CD14-positive monocyte (primary cell): Measurements from ENCODE around the gene F10. TPM values are rescaled to one million over a fixed set of nuclear protein-coding genes. Genes with fewer than 3 reads are reported as not detected.
A peak's percentile ranks its signal among the peaks of the same experiment; 100 is the strongest.

ENCODE experiments used
- DNase-seq, 3 donors: peaks; one replicate each; pipeline ENCODE4 v3.0.0-alpha.2; 2011 to 2022
- H2AFZ ChIP-seq: 2 replicates; pipeline ENCODE4 v1.6.0; 2012; ENCODE audit warnings: mild to moderate bottlenecking, low read depth, low read length, inconsistent platforms; ENCODE audit not compliant: insufficient read depth, poor library complexity, severe bottlenecking
- H3K27ac ChIP-seq, 2 donors: 1 replicate in 1 of 2; 2 replicates in 1 of 2; pipeline ENCODE4 v1.5.1; 2012 to 2013; ENCODE audit warnings: low read length in 2 of 2, control low read depth in 1 of 2, inconsistent platforms in 1 of 2, low read depth in 1 of 2, mild to moderate bottlenecking in 1 of 2
- H3K27me3 ChIP-seq, 2 donors: one replicate each; pipeline versions ENCODE4 v1.6.0 to v1.6.1; 2011 to 2013; ENCODE audit warnings: low read length in 2 of 2; ENCODE audit not compliant: control insufficient read depth in 2 of 2, insufficient read depth in 2 of 2
- H3K36me3 ChIP-seq, 2 donors: replicated peaks in 1 of 2; 1 replicate in 1 of 2; 2 replicates in 1 of 2; pipeline versions ENCODE4 v1.5.1 to v1.6.1; 2012 to 2013; ENCODE audit warnings: low read length in 2 of 2, control low read depth in 1 of 2, inconsistent platforms in 1 of 2, mild to moderate bottlenecking in 1 of 2; ENCODE audit not compliant: insufficient read depth in 2 of 2, control insufficient read depth in 1 of 2
- H3K4me1 ChIP-seq, 2 donors: 1 replicate in 1 of 2; 2 replicates in 1 of 2; pipeline versions ENCODE4 v1.5.1 to v1.6.1; 2012 to 2013; ENCODE audit warnings: low read length in 2 of 2, control low read depth in 1 of 2, inconsistent platforms in 1 of 2, mild to moderate bottlenecking in 1 of 2, moderate library complexity in 1 of 2; ENCODE audit not compliant: insufficient read depth in 2 of 2, control insufficient read depth in 1 of 2
- H3K4me2 ChIP-seq: replicated peaks from 2 replicates; pipeline ENCODE3; 2012; ENCODE audit warnings: low read length, moderate library complexity, mild to moderate bottlenecking; ENCODE audit not compliant: poor library complexity, severe bottlenecking; ENCODE audit errors: extremely low read depth
- H3K4me3 ChIP-seq, 3 experiments: fragments of 200-600 bp in 1 of 3; sonication (generic) in 1 of 3; replicated peaks in 1 of 3; 1 replicate in 2 of 3; 2 replicates in 1 of 3; pipeline ENCODE4 v1.5.1; 2011 to 2013; ENCODE audit warnings: low read length in 3 of 3, mild to moderate bottlenecking in 3 of 3, control low read depth in 2 of 3, low read depth in 2 of 3, inconsistent platforms in 1 of 3, moderate library complexity in 1 of 3
- H3K79me2 ChIP-seq: 2 replicates; pipeline ENCODE4 v1.6.0; 2012; ENCODE audit warnings: mild to moderate bottlenecking, control low read depth, inconsistent platforms, low read length, moderate library complexity; ENCODE audit not compliant: insufficient read depth
- H3K9ac ChIP-seq: 2 replicates; pipeline ENCODE4 v1.6.0; 2017; ENCODE audit warnings: low read length, mild to moderate bottlenecking; ENCODE audit not compliant: insufficient read depth, poor library complexity, severe bottlenecking
- H3K9me3 ChIP-seq, 2 donors: replicated peaks in 1 of 2; 1 replicate in 1 of 2; 2 replicates in 1 of 2; pipeline versions ENCODE4 v1.5.1 to v1.6.1; 2012 to 2013; ENCODE audit warnings: low read length in 2 of 2, control low read depth in 1 of 2; ENCODE audit not compliant: control insufficient read depth in 1 of 2, insufficient read depth in 1 of 2
- H4K20me1 ChIP-seq: 2 replicates; pipeline ENCODE4 v1.6.0; 2012; ENCODE audit warnings: mild to moderate bottlenecking, low read length, control low read depth, moderate library complexity; ENCODE audit not compliant: insufficient read depth
- H3K27ac Mint-ChIP-seq, 7 donors: one replicate each; pipeline ENCODE4 v1.8.0; 2020; ENCODE audit warnings: mild to moderate bottlenecking in 7 of 7, mixed read lengths in 7 of 7, moderate library complexity in 6 of 7, inconsistent platforms in 2 of 7
- H3K27me3 Mint-ChIP-seq, 3 donors: one replicate each; pipeline ENCODE4 v1.8.0; 2021 to 2022; ENCODE audit warnings: low read depth in 3 of 3, mild to moderate bottlenecking in 3 of 3, mixed read lengths in 3 of 3, moderate library complexity in 3 of 3, inconsistent platforms in 1 of 3
- H3K36me3 Mint-ChIP-seq, 2 donors: one replicate each; pipeline ENCODE4 v1.8.0; 2020; ENCODE audit warnings: mixed read lengths in 2 of 2, inconsistent platforms in 1 of 2, mild to moderate bottlenecking in 1 of 2
- H3K4me1 Mint-ChIP-seq: one replicate; pipeline ENCODE4 v1.8.0; 2020; ENCODE audit warnings: mild to moderate bottlenecking, mixed read lengths
- H3K4me3 Mint-ChIP-seq, 2 donors: one replicate each; pipeline ENCODE4 v1.8.0; 2020; ENCODE audit warnings: mild to moderate bottlenecking in 2 of 2, mixed read lengths in 2 of 2, moderate library complexity in 1 of 2
- H3K9me3 Mint-ChIP-seq, 7 donors: one replicate each; pipeline ENCODE4 v1.8.0; 2020 to 2022; ENCODE audit warnings: mixed read lengths in 7 of 7, mild to moderate bottlenecking in 6 of 7, moderate library complexity in 6 of 7, inconsistent platforms in 2 of 7
- CTCF ChIP-seq: fragments of 200-600 bp; IDR thresholded peaks from one replicate; pipeline ENCODE4 v1.8.0; 2022; ENCODE audit warnings: antibody characterized with exemption, mild to moderate bottlenecking
- WGBS: methylation state at CpG from one replicate; pipeline ENCODE4 v1.1.5; 2013; ENCODE audit warnings: missing lambda C conversion rate; ENCODE audit not compliant: insufficient coverage; 5-methylcytosine and 5-hydroxymethylcytosine counted together
- intact Hi-C, 2 donors: fragments of 100-400 bp; cut with micrococcal nuclease; formaldehyde crosslinking; loops; one replicate each; pipeline versions ENCODE4 v1.15.0 to v1.15.1; 2023
- polyA plus RNA-seq, 3 donors: library from polyadenylated mRNA; depleted of rRNA in 1 of 3; unstranded in 2 of 3; stranded (reverse) in 1 of 3; fragments of 300-500 nt in 2 of 3; fragments of >200 nt in 1 of 3; fragmentation: Illumina TruSeq in 2 of 3; gene quantifications; 1 replicate in 2 of 3; 2 replicates in 1 of 3; pipeline ENCODE4 v1.2.3, GENCODE V29; 2012 to 2021

F10 gene
- polyA plus RNA-seq, 3 donors: not detected

GRCh38 chr13:113178896-113179167 is 56.2 kb downstream of the F10 start:
- DNase-seq: no peak
- H2AFZ ChIP-seq: no peak overlapping the region
- H3K27me3 ChIP-seq: no peaks in the 10 kb centered on the region
- H3K79me2 ChIP-seq: no peaks in the 10 kb centered on the region
- no peak overlapping the region for H3K4me2 ChIP-seq
- no peak overlapping the region for H3K27ac ChIP-seq
- WGBS: no CpG with 5 or more reads among the region's 3 CpGs
- H3K36me3 ChIP-seq: peaks cover 47 to 71% of the 10 kb centered on the region in 2 donors
- H4K20me1 ChIP-seq: no peaks in the 10 kb centered on the region
- H3K36me3 Mint-ChIP-seq: peaks cover 66 to 78% of the 10 kb centered on the region in 2 donors
- peaks cover 15% of the 10 kb centered on the region for H3K4me1 Mint-ChIP-seq
- intact Hi-C loops: no loop called here
- no peak overlapping the region for H3K9ac ChIP-seq
- peaks cover 0 to 10% of the 10 kb centered on the region in 2 donors for H3K9me3 ChIP-seq
- H3K4me3 ChIP-seq: no peak overlapping the region
- peaks cover 11 to 19% of the 10 kb centered on the region in 2 donors for H3K4me1 ChIP-seq
- no peak for TF ChIP-seq CTCF
- no peak overlapping the region for H3K4me3 Mint-ChIP-seq
- peaks cover 0 to 8% (median 2%) of the 10 kb centered on the region in 3 donors for H3K27me3 Mint-ChIP-seq
- H3K27ac Mint-ChIP-seq: no peak overlapping the region
- peaks cover 4 to 11% (median 8%) of the 10 kb centered on the region in 7 donors for H3K9me3 Mint-ChIP-seq

- H4K20me1 ChIP-seq: no peaks in the 10 kb centered on the region
- H3K4me2 ChIP-seq: no peak overlapping the region
- H3K9me3 ChIP-seq: peaks cover 0 to 10% of the 10 kb centered on the region in 2 donors
- Mint-ChIP-seq H3K9me3 (peaks cover 4 to 11% (median 8%) of the 10 kb centered on the region in 7 donors), H3K4me3 (no peak overlapping the region), H3K4me1 (peaks cover 12% of the 10 kb centered on the region), H3K27me3 (peaks cover 0 to 8% (median 2%) of the 10 kb centered on the region in 3 donors), H3K27ac (peak overlapping the region in 3 of 7 donors; percentile 3 to 79 (median 60)), H3K36me3 (peaks cover 71 to 81% of the 10 kb centered on the region in 2 donors)
- peaks cover 11 to 19% of the 10 kb centered on the region in 2 donors for H3K4me1 ChIP-seq
- H3K27me3 ChIP-seq: no peaks in the 10 kb centered on the region
- WGBS: 97% methylated on average over 11 of the region's 28 CpGs
- no peaks in the 10 kb centered on the region for H3K79me2 ChIP-seq
- TF ChIP-seq CTCF: no peak
- H3K4me3 ChIP-seq: no peak overlapping the region
- no peak overlapping the region for H3K9ac ChIP-seq
- H2AFZ ChIP-seq: no peak overlapping the region
- intact Hi-C loops: no loop called here
- no peak overlapping the region for H3K27ac ChIP-seq
- DNase-seq: no peak
- H3K36me3 ChIP-seq: peaks cover 54 to 78% of the 10 kb centered on the region in 2 donors
Observed at GRCh38 chr13:113179374-113180230, 57.0 kb downstream of the F10 start.
